ENCODE measurements around the gene INPP5A.

- TF ChIP-seq CTCF (IDR thresholded peaks at IDR 0.05): no peak
- TF ChIP-seq POLR2A (IDR thresholded peaks at IDR 0.05): no peak
Measured at GRCh38 chr10:132543916-132544743, 6.5 kb downstream of the INPP5A start.

All from transverse colon (tissue), 3 donors.